Measurements from ENCODE around the gene ILRUN.

DNA sequence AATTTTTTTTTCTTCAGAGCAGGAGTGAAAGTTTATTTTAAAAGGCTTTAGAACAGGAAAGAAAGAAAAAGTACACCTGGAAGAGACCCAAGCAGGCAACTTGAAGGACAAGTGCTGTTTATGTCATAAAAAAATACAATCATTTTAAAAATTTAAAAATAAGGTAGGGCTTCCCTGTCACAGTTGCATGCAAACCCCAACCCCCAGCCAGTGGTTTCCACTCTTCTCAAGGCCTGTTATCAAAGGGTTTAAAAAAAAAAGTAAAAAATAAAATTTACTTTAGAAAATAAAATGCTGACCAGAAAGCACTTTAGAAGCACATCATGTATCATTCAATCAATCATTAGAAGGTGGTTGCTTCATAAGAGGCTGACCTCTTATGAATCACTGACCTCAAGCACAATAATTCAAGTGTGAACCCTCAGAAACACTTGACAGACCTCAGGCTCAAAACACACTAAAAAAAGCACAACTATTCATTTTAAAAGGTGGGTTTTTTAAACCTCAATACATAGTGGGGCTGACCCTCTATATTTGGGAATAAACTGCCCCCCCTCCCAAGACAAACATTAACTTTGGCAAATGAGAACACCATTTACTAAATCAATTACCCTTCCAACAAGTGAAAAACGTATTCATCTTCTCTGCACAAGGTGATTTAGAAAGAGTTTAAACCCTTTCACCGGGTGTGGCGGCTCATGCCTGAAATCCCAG lies 15.6 kb downstream of the ILRUN start:
- TF ChIP-seq POLR2A (IDR thresholded peaks at IDR 0.05; ENCODE audit: low read depth, low read length) (no peak), POLR2AphosphoS5 (IDR thresholded peaks at IDR 0.05; ENCODE audit: low read depth, low read length) (no peak)

Measured in GM12892 (cell line).